GM19455 (cell line): ENCODE measurements around the gene CLDN19.
"Not testable (repeated sequence)": the region's sequence is repeated elsewhere in the genome, so short reads cannot be mapped to it uniquely, and the experiment has no call there.

Source experiments
- ATAC-seq: cut with Tn5 transposase; IDR thresholded peaks from one replicate; pipeline ENCODE4 v1.9.1; 2021; ENCODE audit not compliant: unreplicated experiment

The CLDN19 gene

GRCh38 chr1:42714441-42714840, 25.6 kb downstream of the CLDN19 start:
- ATAC-seq = not testable (repeated sequence)

GRCh38 chr1:42713293-42713692, 26.7 kb downstream of the CLDN19 start:
- no peak for ATAC-seq

- ATAC-seq = not testable (repeated sequence)
These were observed 27.2 kb downstream of the CLDN19 start for GRCh38 chr1:42712808-42713207.

- no peak for ATAC-seq
These were observed 36.1 kb downstream of the CLDN19 start for GRCh38 chr1:42703888-42704464.

DNA sequence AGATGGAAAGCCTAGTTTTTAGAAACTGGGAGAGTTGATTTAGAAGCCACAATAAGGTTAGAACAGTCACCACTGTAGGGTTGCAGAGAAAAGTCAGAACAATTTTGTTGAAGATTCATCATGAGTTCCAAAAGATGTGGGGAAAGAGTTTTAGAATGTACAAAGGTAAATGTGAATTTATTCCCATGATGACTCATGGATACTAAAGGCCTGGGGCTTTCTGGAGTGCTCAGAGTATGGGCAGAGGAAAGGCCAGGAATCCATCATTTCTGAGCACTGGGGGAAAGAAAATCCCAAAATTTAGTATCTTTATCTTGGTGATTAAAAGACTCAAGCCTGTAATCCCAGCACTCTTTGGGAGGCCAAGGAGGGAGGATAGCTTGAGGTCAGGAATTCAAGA, 40.0 kb downstream of the CLDN19 start:
- no peak for ATAC-seq

- no peak for ATAC-seq
These were observed 41.8 kb downstream of the CLDN19 start for GRCh38 chr1:42698081-42698813.

DNA sequence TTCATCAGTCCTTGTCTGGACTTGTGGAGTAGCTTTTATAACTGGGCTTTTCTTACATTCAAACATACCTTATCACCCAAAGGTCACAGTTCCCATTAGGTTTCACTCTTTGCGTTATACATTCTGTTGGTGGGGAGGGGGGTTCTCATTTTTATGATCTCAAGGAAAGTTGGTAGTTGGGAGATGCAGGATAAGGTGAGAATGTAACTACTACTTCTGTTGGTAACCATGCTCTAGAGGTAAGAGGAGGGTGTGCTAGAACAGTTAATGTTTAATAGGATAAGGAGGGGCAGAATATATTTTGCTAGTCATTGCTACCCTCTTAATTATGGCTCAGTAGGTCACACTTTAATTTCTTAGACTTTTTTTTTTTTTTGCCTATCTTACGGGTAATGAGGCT, 47.1 kb downstream of the CLDN19 start:
- ATAC-seq = no peak

- no peak for ATAC-seq
These were observed 47.6 kb downstream of the CLDN19 start for GRCh38 chr1:42692461-42692860.

DNA sequence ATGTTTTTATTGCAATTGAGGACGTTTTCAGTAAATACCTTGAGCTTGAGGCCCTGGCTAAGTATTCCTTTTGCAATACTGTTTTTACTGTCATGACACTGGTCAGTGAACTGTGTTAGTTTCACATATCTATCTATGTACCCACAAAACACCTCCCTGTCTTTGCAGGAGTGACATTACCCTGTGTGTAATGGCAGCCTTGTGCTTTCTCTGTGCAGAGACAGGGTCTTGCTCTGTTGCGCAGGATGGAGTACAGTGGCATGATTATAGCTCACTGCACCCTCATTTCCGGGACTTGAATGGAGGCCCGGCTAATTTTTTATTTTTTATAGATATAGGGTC, 48.9 kb downstream of the CLDN19 start:
- no peak for ATAC-seq

DNA sequence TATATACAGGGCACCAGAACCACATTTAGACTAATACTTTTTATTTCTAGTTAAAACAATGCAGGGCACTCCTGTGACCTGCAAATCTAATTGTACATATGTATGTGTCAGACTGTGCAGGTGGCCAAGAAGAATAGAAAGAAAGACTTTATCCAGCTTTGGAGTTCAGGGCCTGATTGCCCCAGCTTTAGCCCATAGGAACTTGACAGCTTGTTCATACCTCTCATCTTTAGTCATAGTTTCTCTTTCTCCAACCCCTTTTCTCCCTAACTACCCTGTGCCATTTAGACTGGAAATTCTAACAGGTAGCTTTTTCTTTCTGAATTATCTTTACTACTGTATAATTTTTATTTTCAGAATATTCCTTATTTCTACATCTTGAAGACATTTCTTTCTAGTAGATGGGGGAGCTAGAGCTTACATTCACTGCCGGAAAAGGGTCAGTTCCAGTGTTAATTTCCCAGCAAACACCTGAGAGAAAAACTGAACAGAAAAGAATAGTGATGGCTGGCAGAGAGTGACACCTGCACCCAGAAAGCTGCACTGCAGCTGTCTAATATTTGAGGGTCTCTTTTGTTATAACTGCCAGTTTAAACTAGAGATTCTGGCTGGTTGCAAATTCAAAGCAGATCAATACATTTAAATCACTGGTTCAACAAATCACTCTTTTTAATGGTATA, 49.4 kb downstream of the CLDN19 start:
- no peak for ATAC-seq

- no peak for ATAC-seq
These were observed 50.1 kb downstream of the CLDN19 start for GRCh38 chr1:42689912-42690311.

- no peak for ATAC-seq
These were observed 53.6 kb downstream of the CLDN19 start for GRCh38 chr1:42686418-42686817.

DNA sequence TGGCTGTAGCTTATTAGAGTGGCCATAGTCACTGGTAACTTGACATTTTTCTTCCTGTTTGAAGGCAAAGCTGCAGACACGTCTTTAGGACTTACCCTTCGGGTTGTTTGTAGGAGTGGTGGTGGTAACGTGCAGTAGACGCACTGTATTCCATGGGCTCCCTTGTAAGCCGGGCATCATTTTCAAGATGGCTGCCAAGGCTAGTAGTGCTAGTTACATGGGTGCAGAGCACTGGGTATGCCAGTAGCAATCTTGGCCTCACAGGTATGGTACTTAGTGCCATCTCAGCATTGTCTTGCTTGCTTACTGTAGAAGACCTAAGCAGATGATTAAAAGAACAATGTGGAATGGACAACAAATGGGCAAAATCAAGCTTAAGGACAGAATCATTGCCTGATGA, 55.9 kb downstream of the CLDN19 start:
- no peak for ATAC-seq
